Measurements from ENCODE around the gene TRMT6.

The TRMT6 gene

GRCh38 chr20:5913166-5913565 is 37.2 kb downstream of the TRMT6 start:
- no peak for TF ChIP-seq CTCF (IDR thresholded peaks at IDR 0.05; ENCODE audit: low read depth, low read length)
- in situ Hi-C loops (cut with HindIII; ENCODE audit: low sequenced_read_pairs), result no loop called here
- no peak for DNase-seq (ENCODE audit: low read depth, low spot score)
- no peak overlapping the region for H3K4me3 ChIP-seq (ENCODE audit: low read depth, low read length)

- in situ Hi-C loops (cut with HindIII; ENCODE audit: low sequenced_read_pairs), result no loop called here
- DNase-seq (ENCODE audit: low read depth, low spot score), result no peak
- no peak overlapping the region for H3K4me3 ChIP-seq (ENCODE audit: low read depth, low read length)
- no peak for TF ChIP-seq CTCF (IDR thresholded peaks at IDR 0.05; ENCODE audit: low read depth, low read length)
Observed at GRCh38 chr20:5910186-5910585, 40.1 kb downstream of the TRMT6 start.

- no peak overlapping the region for H3K4me3 ChIP-seq (ENCODE audit: low read depth, low read length)
- no peak for DNase-seq (ENCODE audit: low read depth, low spot score)
- TF ChIP-seq CTCF (IDR thresholded peaks at IDR 0.05; ENCODE audit: low read depth, low read length), result no peak
- in situ Hi-C loops (cut with HindIII; ENCODE audit: low sequenced_read_pairs), result no loop called here
Observed at GRCh38 chr20:5908981-5909380, 41.4 kb downstream of the TRMT6 start.

GRCh38 chr20:5900908-5901307 is 49.4 kb downstream of the TRMT6 start:
- H3K4me3 ChIP-seq (ENCODE audit: low read depth, low read length), result no peak overlapping the region
- in situ Hi-C loops (cut with HindIII; ENCODE audit: low sequenced_read_pairs), result no loop called here
- no peak for DNase-seq (ENCODE audit: low read depth, low spot score)
- no peak for TF ChIP-seq CTCF (IDR thresholded peaks at IDR 0.05; ENCODE audit: low read depth, low read length)

- in situ Hi-C loops (cut with HindIII; ENCODE audit: low sequenced_read_pairs), result no loop called here
- no peak for DNase-seq (ENCODE audit: low read depth, low spot score)
- H3K4me3 ChIP-seq (ENCODE audit: low read depth, low read length), result no peak overlapping the region
- TF ChIP-seq CTCF (IDR thresholded peaks at IDR 0.05; ENCODE audit: low read depth, low read length), result no peak
Observed at GRCh38 chr20:5899444-5899843, 50.9 kb downstream of the TRMT6 start.

GRCh38 chr20:5895626-5896025 is 54.7 kb downstream of the TRMT6 start:
- TF ChIP-seq CTCF (IDR thresholded peaks at IDR 0.05; ENCODE audit: low read depth, low read length), result no peak
- in situ Hi-C loops (cut with HindIII; ENCODE audit: low sequenced_read_pairs), result no loop called here
- no peak for DNase-seq (ENCODE audit: low read depth, low spot score)
- H3K4me3 ChIP-seq (ENCODE audit: low read depth, low read length), result no peak overlapping the region

GRCh38 chr20:5893621-5894020 is 56.7 kb downstream of the TRMT6 start:
- no peak for TF ChIP-seq CTCF (IDR thresholded peaks at IDR 0.05; ENCODE audit: low read depth, low read length)
- in situ Hi-C loops (cut with HindIII; ENCODE audit: low sequenced_read_pairs), result no loop called here
- DNase-seq (ENCODE audit: low read depth, low spot score), result no peak
- H3K4me3 ChIP-seq (ENCODE audit: low read depth, low read length), result no peak overlapping the region
